GM12801 (cell line): ENCODE measurements around the gene PACSIN2.

Experiments used
- CTCF ChIP-seq: IDR thresholded peaks from one replicate; pipeline ENCODE4 v1.5.1; 2011; ENCODE audit warnings: control low read depth; ENCODE audit not compliant: insufficient read length; ENCODE audit errors: extremely low read depth

PACSIN2 gene

DNA sequence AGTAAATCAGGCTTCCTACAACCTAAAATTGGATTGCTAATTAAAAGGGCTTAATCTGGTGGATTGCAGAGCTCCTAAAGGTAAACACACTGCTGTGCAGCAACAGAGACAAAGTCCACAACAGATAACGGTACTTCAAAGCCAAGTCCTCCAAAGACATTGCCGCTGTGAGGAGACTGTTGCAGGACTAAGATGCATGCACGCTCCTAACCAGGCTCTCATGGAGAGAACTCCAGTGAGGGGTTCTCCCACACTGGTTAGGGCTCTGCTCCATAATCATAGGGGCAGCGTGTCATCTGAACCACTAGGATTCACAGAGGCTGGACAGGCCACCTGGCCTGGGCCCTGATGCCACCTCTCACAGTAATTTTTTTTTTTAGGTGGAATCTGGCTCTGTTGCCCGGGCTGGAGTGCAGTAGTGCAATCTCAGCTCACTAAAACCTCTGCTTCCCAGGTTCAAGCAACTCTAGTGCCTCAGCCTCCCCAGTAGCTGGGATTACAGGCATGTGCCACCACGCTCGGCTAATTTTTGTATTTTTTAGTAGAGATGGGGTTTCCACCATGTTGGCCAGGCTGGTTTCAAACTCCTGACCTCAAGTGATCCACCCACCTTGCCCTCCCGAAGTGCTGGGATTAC lies 101.0 kb downstream of the PACSIN2 start:
- TF ChIP-seq CTCF = no peak

- TF ChIP-seq CTCF = no peak
Observed at GRCh38 chr22:42912059-42912458, 102.9 kb downstream of the PACSIN2 start.

GRCh38 chr22:42910221-42910942 lies 104.6 kb downstream of the PACSIN2 start:
- no peak for TF ChIP-seq CTCF

GRCh38 chr22:42909363-42910058 lies 105.4 kb downstream of the PACSIN2 start:
- no peak for TF ChIP-seq CTCF

GRCh38 chr22:42908374-42908746 lies 106.6 kb downstream of the PACSIN2 start:
- no peak for TF ChIP-seq CTCF

- no peak for TF ChIP-seq CTCF
Observed at GRCh38 chr22:42907404-42908373, 107.3 kb downstream of the PACSIN2 start.
